ENCODE measurements around the gene M6PR.

The M6PR gene

GRCh38 chr12:8949342-8950220 is at the start of gene M6PR:
Gene M6PR (minus strand): TSS chr12:8949645. CDS start chr12:8946404, 3,241 bp downstream.
- DNase-seq (ENCODE audit: low spot score) = peak; percentile 97

GRCh38 chr12:8996682-8997405 is 47.4 kb upstream of the M6PR start:
- no peak for DNase-seq (ENCODE audit: low spot score)

DNA sequence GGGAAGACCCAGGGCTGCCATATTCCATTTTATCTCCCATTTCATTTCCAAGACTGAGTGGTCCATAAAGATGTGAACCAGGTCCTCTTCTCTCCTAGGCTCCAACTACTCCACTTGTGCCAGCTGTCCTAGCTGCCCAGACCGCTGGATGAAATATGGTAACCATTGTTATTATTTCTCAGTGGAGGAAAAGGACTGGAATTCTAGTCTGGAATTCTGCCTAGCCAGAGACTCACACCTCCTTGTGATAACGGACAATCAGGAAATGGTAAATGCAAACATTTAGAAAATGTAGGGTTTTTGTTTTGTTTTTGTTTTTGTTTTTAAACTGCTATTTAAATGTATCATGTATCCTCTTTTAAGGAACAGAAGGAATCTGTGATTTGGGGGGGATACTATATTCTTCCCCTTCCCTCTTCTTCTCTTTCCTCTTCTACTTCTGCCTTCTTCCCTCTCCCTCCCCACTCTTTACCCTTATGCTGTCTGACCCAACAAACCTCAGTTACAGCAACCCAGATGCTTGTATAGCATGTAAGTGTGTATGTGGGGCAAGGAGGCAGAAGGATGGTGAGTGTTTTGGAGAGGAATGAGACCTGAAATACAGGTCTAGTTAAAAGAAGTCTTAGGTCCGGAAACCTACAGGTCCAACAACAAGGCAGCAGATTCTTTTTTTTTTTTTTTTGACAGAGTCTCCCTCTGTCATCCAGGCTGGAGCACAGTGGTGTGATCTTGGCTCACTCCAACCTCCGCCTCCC is 45.8 kb upstream of the M6PR start:
- no peak for DNase-seq (ENCODE audit: low spot score)

DNA sequence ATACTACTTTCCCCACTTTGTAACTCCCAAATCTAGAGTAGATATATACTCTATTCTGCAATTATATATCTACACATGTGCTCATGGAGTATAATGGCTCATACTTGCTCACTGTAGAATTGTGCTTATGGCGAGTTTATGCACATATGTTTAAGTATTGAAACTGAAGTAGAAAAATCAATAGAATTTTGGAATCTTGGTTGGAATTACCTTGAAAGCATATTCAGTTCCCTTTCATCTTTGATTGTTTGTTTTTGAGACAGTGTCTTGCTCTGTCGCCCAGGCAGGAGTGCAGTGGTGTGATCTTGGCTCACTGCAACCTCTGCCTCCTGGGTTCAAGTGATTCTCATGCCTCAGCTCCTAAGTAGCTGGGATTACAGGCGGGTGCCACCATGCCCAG is 44.4 kb upstream of the M6PR start:
- no peak for DNase-seq (ENCODE audit: low spot score)

DNA sequence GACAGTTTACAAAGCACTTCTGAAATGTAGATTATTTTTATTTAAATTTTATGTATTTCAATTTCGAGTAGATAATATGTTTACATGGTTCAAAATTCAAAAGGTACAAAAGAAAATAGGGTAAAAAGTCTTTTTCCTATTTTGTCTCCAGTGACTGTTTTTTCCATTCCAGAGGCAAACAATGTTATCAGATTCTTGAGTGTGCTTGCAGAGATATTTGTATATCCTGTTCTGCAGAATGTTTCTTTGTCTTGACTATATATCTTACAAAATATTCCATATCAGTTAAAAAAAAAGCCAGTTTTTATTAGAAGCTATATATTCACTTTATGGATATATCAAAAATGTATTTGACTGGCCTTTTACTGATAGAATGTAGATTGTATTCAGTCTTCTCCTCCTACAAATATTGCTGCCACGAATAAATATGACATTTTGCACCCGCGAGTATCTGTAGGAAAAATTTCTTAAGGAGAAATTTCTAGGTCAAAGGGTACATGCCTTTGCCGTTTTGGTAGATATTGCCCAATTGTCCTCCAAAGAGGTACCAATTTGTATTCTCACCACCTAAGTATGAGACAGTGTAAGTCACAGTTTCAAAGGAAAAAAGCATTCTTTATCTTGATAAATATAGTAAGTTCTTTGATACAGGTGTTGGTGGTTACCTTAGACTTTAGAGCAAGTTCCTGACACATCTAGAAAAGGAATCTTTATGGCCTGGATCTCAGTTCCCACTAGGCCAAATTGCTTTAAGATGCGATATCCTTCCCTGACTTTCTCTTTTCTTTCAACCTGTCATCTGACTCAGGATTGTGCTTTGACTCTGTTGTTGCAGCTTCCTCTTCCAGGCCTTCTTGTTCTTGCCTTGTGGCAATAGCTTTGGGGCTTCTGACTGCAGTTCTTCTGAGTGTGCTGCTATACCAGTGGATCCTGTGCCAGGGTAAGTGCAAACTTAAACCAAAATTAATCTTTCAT is 42.2 kb upstream of the M6PR start:
- no peak for DNase-seq (ENCODE audit: low spot score)

- no peak for DNase-seq (ENCODE audit: low spot score)
Measured at GRCh38 chr12:8989413-8989812, 40.0 kb upstream of the M6PR start, which contains the start of gene KLRG1. Gene KLRG1 (plus strand): TSS chr12:8989546. CDS start chr12:8989636, 90 bp downstream.

DNA sequence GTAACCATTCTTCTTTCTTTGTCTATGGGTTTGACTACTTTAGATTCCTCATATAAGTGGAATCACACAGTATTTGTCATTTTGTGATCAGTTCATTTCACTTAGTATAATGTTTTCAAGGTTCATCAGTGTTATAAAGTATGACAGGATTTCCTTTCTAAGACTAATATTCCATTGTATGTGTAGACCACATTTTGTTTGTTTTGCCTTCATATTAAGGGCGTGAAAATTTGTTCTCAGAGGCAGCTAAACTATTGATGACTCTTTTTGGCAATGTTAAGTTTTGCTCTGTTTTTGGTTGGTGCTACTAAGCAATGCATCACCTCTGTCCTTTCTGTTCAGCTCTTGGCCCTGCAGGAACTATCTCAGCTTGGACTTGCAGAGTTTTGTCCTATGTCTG is 38.2 kb upstream of the M6PR start:
- no peak for DNase-seq (ENCODE audit: low spot score)

- no peak for DNase-seq (ENCODE audit: low spot score)
Measured at GRCh38 chr12:8987163-8987562, 37.7 kb upstream of the M6PR start.

GRCh38 chr12:8985213-8985754 is 35.8 kb upstream of the M6PR start:
- DNase-seq (ENCODE audit: low spot score) = no peak

- DNase-seq (ENCODE audit: low spot score) = no peak
Measured at GRCh38 chr12:8980137-8980536, 30.7 kb upstream of the M6PR start.

GRCh38 chr12:8970432-8970831 is 21.0 kb upstream of the M6PR start:
- no peak for DNase-seq (ENCODE audit: low spot score)

DNA sequence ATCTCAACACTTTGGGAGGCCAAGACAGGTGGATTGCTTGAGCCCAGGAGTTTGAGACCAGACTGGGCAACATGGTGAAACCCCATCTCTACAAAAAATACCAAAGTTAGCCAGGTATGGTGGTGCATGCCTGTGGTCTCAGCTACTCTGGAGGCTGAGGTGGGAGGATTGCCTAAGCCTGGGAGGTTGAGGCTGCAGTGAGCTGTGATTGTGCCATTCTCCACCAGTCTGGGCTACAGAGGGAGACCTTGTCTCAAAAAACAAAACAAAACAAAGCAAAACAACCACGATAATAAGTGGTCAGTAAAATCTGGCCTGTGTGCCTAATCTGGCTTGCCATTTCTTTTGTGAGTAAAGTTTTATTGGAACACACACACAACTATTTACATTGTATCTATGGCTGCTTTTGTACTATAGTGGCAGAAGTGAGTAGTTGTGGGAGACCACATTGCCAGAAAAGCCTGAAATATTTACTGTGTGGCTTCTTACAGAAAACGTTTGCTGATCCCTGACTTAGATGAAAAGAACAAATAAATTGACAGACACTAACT is 20.5 kb upstream of the M6PR start:
- no peak for DNase-seq (ENCODE audit: low spot score)

- DNase-seq (ENCODE audit: low spot score) = no peak
Measured at GRCh38 chr12:8968761-8969160, 19.3 kb upstream of the M6PR start.

GRCh38 chr12:8960176-8960575 is 10.7 kb upstream of the M6PR start:
- no peak for DNase-seq (ENCODE audit: low spot score)

GRCh38 chr12:8958066-8958465 is 8.6 kb upstream of the M6PR start:
- no peak for DNase-seq (ENCODE audit: low spot score)

DNA sequence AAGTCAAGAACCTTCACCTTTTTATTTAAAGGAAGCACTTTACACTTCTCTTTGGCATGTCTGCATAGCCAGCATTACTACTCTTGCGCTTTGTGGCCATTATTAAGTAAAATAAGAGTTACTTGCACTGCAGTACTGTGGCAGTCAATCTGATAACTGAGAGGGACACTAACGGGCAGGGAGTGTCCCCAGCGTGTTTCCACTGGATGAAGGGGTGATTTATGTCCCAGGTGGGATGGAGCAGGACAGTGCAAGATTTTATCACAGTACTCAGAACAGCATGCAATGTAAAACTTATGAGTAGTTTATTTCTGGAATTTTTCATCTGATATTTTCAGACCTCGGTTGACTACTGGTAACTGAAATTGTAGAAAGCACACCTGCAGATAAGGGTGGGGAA is 8.1 kb upstream of the M6PR start:
- DNase-seq (ENCODE audit: low spot score) = no peak

DNA sequence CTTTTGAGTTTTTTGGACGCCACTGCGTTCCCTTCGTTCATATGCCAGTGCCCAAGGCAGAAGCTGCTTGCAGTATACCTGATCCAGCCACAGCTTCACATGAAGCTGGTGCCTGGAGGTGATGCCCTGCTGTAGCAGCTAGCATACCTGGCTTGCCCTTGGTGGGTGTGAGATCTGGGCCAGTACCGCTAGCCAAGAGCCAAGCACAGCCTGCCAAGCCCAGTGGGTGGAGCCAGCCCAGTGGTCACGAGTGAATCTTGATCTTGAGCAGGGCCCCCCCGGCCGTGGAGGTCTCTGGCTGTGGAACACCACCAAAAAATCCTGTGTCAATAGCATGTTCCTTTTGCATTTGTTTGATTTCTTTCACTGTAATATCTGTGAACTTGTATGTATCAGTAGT is 7.3 kb upstream of the M6PR start:
- DNase-seq (ENCODE audit: low spot score) = no peak

- DNase-seq (ENCODE audit: low spot score) = no peak
Measured at GRCh38 chr12:8956073-8956472, 6.6 kb upstream of the M6PR start.

DNA sequence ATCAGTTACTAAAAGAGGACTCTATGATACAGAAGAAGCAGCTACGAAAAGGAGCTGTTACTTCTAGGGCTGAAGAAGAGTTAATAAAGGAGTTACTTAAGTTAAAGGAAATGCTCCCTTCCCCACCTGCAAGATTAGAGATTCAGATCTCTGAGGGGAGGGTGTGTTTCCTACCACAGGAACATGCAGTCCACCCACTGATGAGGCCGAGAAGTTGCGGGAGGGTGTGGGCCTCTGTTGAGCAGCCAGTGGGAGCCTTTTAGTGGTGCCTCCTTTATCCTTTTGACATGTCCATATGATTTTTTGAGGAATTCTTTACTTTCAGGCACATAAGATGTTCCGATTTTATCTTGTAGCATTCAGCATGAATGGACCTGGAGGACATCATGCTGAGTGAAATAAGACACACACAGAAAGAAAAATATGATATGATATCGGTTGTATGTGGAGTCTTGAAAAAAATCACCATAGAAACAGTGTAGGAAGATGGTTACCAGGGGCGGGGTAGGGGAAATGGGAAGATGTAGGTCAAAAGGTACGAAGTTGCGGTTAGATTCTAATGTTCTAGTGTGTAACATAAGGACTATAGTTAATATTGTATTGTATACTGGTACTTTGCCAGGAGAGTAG is 4.4 kb upstream of the M6PR start:
- no peak for DNase-seq (ENCODE audit: low spot score)

DNA sequence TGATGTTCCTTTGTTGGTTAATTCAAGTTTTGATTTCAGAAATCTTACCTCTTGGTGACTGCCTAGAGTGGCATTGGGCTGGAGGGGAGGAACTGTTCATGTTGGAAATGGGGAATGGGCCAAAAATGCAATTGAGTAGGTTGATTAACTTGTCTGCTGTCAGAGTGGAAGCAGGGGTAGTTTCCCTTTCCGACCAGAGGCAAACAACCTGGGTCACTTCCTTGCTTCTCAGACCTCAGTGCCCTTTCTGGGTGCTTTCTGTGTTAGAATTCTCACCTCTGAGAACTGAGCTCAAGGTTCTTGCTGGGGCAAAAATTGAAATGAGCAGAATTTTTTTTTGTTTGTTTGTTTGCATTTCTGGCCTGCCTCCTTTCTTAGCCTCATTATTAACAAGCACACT is 2.3 kb upstream of the M6PR start:
- DNase-seq (ENCODE audit: low spot score) = no peak

Measured in putamen (tissue), 1 donor.